Measurements from ENCODE around the gene TDRD6.

The TDRD6 gene

GRCh38 chr6:46667377-46667776 is 20.3 kb upstream of the TDRD6 start:
- Histone ChIP-seq H3K27me3 (ENCODE audit: insufficient read depth, low read length, poor library complexity, severe bottlenecking) (no peaks in the 10 kb centered on the region), H3K4me1 (ENCODE audit: insufficient read depth, low read length, poor library complexity, severe bottlenecking) (no peaks in the 10 kb centered on the region)

GRCh38 chr6:46674410-46674809 is 13.3 kb upstream of the TDRD6 start:
- Histone ChIP-seq H3K36me3 (ENCODE audit: insufficient read depth, low read length) (no peaks in the 10 kb centered on the region), H3K9ac (ENCODE audit: low read depth, low read length, poor library complexity, severe bottlenecking) (no peak overlapping the region), H3K4me1 (ENCODE audit: insufficient read depth, low read length, poor library complexity, severe bottlenecking) (no peaks in the 10 kb centered on the region), H3K4me3 (ENCODE audit: low read length, poor library complexity, severe bottlenecking) (no peak overlapping the region), H3K79me2 (ENCODE audit: insufficient read depth, low read length) (no peaks in the 10 kb centered on the region), H3K9me3 (ENCODE audit: insufficient read depth, low read depth, low read length) (no peaks in the 10 kb centered on the region), H3K27me3 (ENCODE audit: insufficient read depth, low read length, poor library complexity, severe bottlenecking) (no peaks in the 10 kb centered on the region), H3K9me2 (replicated peaks; ENCODE audit: low read depth, low read length) (no peaks in the 10 kb centered on the region), H4K20me1 (ENCODE audit: insufficient read depth, low read length, poor library complexity, severe bottlenecking) (no peaks in the 10 kb centered on the region), H3F3A (ENCODE audit: low read depth) (no peaks in the 10 kb centered on the region), H3K4me2 (ENCODE audit: low read depth, low read length, poor library complexity, severe bottlenecking) (no peak overlapping the region), H2AFZ (ENCODE audit: low read length) (no peak overlapping the region)
- TF ChIP-seq CTCF (conservative IDR thresholded peaks at IDR 0.05; ENCODE audit: low read length) = no peak
- no peak for TF ChIP-seq EZH2phosphoT487 (IDR thresholded peaks at IDR 0.05; ENCODE audit: borderline replicate concordance)

More at GRCh38 chr6:46667377-46667776, 20.3 kb upstream of the TDRD6 start:
- no peak overlapping the region for H3K4me3 ChIP-seq (ENCODE audit: low read length, poor library complexity, severe bottlenecking)
- no peaks in the 10 kb centered on the region for H3K9me3 ChIP-seq (ENCODE audit: insufficient read depth, low read depth, low read length)
- H3K9ac ChIP-seq (ENCODE audit: low read depth, low read length, poor library complexity, severe bottlenecking) = no peak overlapping the region
- no peaks in the 10 kb centered on the region for H3K79me2 ChIP-seq (ENCODE audit: insufficient read depth, low read length)
- no peaks in the 10 kb centered on the region for H3K9me2 ChIP-seq (replicated peaks; ENCODE audit: low read depth, low read length)
- no peaks in the 10 kb centered on the region for H4K20me1 ChIP-seq (ENCODE audit: insufficient read depth, low read length, poor library complexity, severe bottlenecking)
- no peak for TF ChIP-seq EZH2phosphoT487 (IDR thresholded peaks at IDR 0.05; ENCODE audit: borderline replicate concordance)
- no peak for TF ChIP-seq CTCF (conservative IDR thresholded peaks at IDR 0.05; ENCODE audit: low read length)
- no peaks in the 10 kb centered on the region for H3F3A ChIP-seq (ENCODE audit: low read depth)
- H3K4me2 ChIP-seq (ENCODE audit: low read depth, low read length, poor library complexity, severe bottlenecking) = no peak overlapping the region
- H2AFZ ChIP-seq (ENCODE audit: low read length) = no peak overlapping the region
- no peaks in the 10 kb centered on the region for H3K36me3 ChIP-seq (ENCODE audit: insufficient read depth, low read length)

- no peak overlapping the region for H3K9ac ChIP-seq (ENCODE audit: low read depth, low read length, poor library complexity, severe bottlenecking)
- no peaks in the 10 kb centered on the region for H4K20me1 ChIP-seq (ENCODE audit: insufficient read depth, low read length, poor library complexity, severe bottlenecking)
- TF ChIP-seq CTCF (conservative IDR thresholded peaks at IDR 0.05; ENCODE audit: low read length) (no peak), EZH2phosphoT487 (IDR thresholded peaks at IDR 0.05; ENCODE audit: borderline replicate concordance) (no peak)
- 0 out of 2 replicates have a peak overlapping the region, but pooled peaks have one; percentile 65 for H2AFZ ChIP-seq (ENCODE audit: low read length)
- no peaks in the 10 kb centered on the region for H3K27me3 ChIP-seq (ENCODE audit: insufficient read depth, low read length, poor library complexity, severe bottlenecking)
- no peaks in the 10 kb centered on the region for H3K79me2 ChIP-seq (ENCODE audit: insufficient read depth, low read length)
- no peak overlapping the region for H3K4me3 ChIP-seq (ENCODE audit: low read length, poor library complexity, severe bottlenecking)
- H3K9me3 ChIP-seq (ENCODE audit: insufficient read depth, low read depth, low read length) = no peaks in the 10 kb centered on the region
- H3K4me1 ChIP-seq (ENCODE audit: insufficient read depth, low read length, poor library complexity, severe bottlenecking) = no peaks in the 10 kb centered on the region
- no peaks in the 10 kb centered on the region for H3K9me2 ChIP-seq (replicated peaks; ENCODE audit: low read depth, low read length)
- no peak overlapping the region for H3K4me2 ChIP-seq (ENCODE audit: low read depth, low read length, poor library complexity, severe bottlenecking)
- no peaks in the 10 kb centered on the region for H3F3A ChIP-seq (ENCODE audit: low read depth)
- no peaks in the 10 kb centered on the region for H3K36me3 ChIP-seq (ENCODE audit: insufficient read depth, low read length)
Observed at GRCh38 chr6:46676604-46677313, 10.9 kb upstream of the TDRD6 start.
